ENCODE measurements around the gene NOTUM. TPM values are rescaled to one million over a fixed set of nuclear protein-coding genes. Genes with fewer than 3 reads are reported as not detected.

The NOTUM gene
- total and polyA plus RNA-seq, 4 donors, result 0.71 to 7.6 (median 2.2) TPM

- Histone ChIP-seq H3K9me3 (ENCODE audit: control insufficient read depth in 4 of 4, insufficient read depth in 3 of 4, low read length in 3 of 4) (peaks cover 0 to 2% (median 0%) of the 10 kb centered on the region in 4 donors), H3K36me3 (ENCODE audit: control insufficient read depth in 4 of 4, insufficient read depth in 4 of 4, low read length in 4 of 4) (peaks cover 0 to 17% (median 8%) of the 10 kb centered on the region in 4 donors), H3K4me1 (ENCODE audit: control insufficient read depth in 5 of 5, insufficient read depth in 5 of 5, low read length in 5 of 5) (peaks cover 0 to 17% (median 3%) of the 10 kb centered on the region in 5 donors), H3K27me3 (ENCODE audit: control insufficient read depth in 3 of 3, insufficient read depth in 3 of 3, low read length in 2 of 3) (no peaks in the 10 kb centered on the region), H3K27ac (ENCODE audit: low read depth in 1 of 2, low read length in 1 of 2) (peak overlapping the region in 1 of 2 donors; percentile 80), H3K4me3 (no peak overlapping the region), H3K9ac (ENCODE audit: insufficient read depth in 1 of 2, low read length in 2 of 2) (no peak overlapping the region)
- DNase-seq (no peak), ATAC-seq (ENCODE audit: insufficient read depth, low FRiP score) (no peak)
- 90 to 95% methylated on average over 4 of the region's 4 CpGs for WGBS, 2 donors
- TF ChIP-seq CTCF (IDR thresholded peaks at IDR 0.05; ENCODE audit: control extremely low read depth, extremely low read depth), result no peak
These were observed 19.1 kb upstream of the NOTUM start for GRCh38 chr17:81980122-81980521.

- H3K4me1 ChIP-seq (ENCODE audit: control insufficient read depth in 5 of 5, insufficient read depth in 5 of 5, low read length in 5 of 5), result peaks cover 0 to 17% (median 3%) of the 10 kb centered on the region in 5 donors
- ATAC-seq (ENCODE audit: insufficient read depth, low FRiP score) (no peak), DNase-seq (no peak)
- peak overlapping the region in 1 of 2 donors; percentile 35 for H3K27ac ChIP-seq (ENCODE audit: low read depth in 1 of 2, low read length in 1 of 2)
- no peak overlapping the region for H3K4me3 ChIP-seq
- H3K36me3 ChIP-seq (ENCODE audit: control insufficient read depth in 4 of 4, insufficient read depth in 4 of 4, low read length in 4 of 4), result peaks cover 0 to 6% (median 0%) of the 10 kb centered on the region in 4 donors
- 89 to 92% methylated on average over 27 of the region's 27 CpGs for WGBS, 2 donors
- TF ChIP-seq CTCF (IDR thresholded peaks at IDR 0.05; ENCODE audit: control extremely low read depth, extremely low read depth), result no peak
- no peak overlapping the region for H3K9ac ChIP-seq (ENCODE audit: insufficient read depth in 1 of 2, low read length in 2 of 2)
- no peaks in the 10 kb centered on the region for H3K27me3 ChIP-seq (ENCODE audit: control insufficient read depth in 3 of 3, insufficient read depth in 3 of 3, low read length in 2 of 3)
- H3K9me3 ChIP-seq (ENCODE audit: control insufficient read depth in 4 of 4, insufficient read depth in 3 of 4, low read length in 3 of 4), result no peaks in the 10 kb centered on the region
These were observed 17.7 kb upstream of the NOTUM start for GRCh38 chr17:81978524-81979298.

GRCh38 chr17:81977211-81977808, 16.3 kb upstream of the NOTUM start, which contains the start of gene ASPSCR1:
TSS of gene ASPSCR1 (plus strand) at chr17:81977629. CDS start at chr17:81977647, 18 bp downstream.
- ATAC-seq (ENCODE audit: insufficient read depth, low FRiP score) (peak; percentile 95), DNase-seq (peak; percentile 92 to 96 (median 94))
- 0 to 1% methylated on average over 29 to 76 of the region's 76 CpGs for WGBS, 2 donors
- peak within 1 kb of the TSS; percentile 95 to 99 for H3K27ac ChIP-seq (ENCODE audit: low read depth in 1 of 2, low read length in 1 of 2)
- H3K9ac ChIP-seq (ENCODE audit: insufficient read depth in 1 of 2, low read length in 2 of 2), result peak within 1 kb of the TSS; percentile 39 to 55
- H3K36me3 ChIP-seq (ENCODE audit: control insufficient read depth in 4 of 4, insufficient read depth in 4 of 4, low read length in 4 of 4), result no peaks in the 10 kb centered on the region
- no peak for TF ChIP-seq CTCF (IDR thresholded peaks at IDR 0.05; ENCODE audit: control extremely low read depth, extremely low read depth)
- peak within 1 kb of the TSS; percentile 79 for H3K4me3 ChIP-seq
- peaks cover 0 to 17% (median 3%) of the 10 kb centered on the region in 5 donors for H3K4me1 ChIP-seq (ENCODE audit: control insufficient read depth in 5 of 5, insufficient read depth in 5 of 5, low read length in 5 of 5)
- no peaks in the 10 kb centered on the region for H3K27me3 ChIP-seq (ENCODE audit: control insufficient read depth in 3 of 3, insufficient read depth in 3 of 3, low read length in 2 of 3)
- no peaks in the 10 kb centered on the region for H3K9me3 ChIP-seq (ENCODE audit: control insufficient read depth in 4 of 4, insufficient read depth in 3 of 4, low read length in 3 of 4)

Measured in lung (tissue), 12 donors.